CD4-positive, alpha-beta T cell treated with Interleukin-12 subunit alpha and Interleukin-12 subunit beta, for 1 hour (primary cell): ENCODE results near the gene CLTCL1.
"Not testable (repeated sequence)": the region's sequence is repeated elsewhere in the genome, so short reads cannot be mapped to it uniquely, and the experiment has no call there.

Experiments
- DNase-seq: peaks from one replicate; pipeline ENCODE4 v3.0.0-alpha.2; 2020

The CLTCL1 gene

DNA sequence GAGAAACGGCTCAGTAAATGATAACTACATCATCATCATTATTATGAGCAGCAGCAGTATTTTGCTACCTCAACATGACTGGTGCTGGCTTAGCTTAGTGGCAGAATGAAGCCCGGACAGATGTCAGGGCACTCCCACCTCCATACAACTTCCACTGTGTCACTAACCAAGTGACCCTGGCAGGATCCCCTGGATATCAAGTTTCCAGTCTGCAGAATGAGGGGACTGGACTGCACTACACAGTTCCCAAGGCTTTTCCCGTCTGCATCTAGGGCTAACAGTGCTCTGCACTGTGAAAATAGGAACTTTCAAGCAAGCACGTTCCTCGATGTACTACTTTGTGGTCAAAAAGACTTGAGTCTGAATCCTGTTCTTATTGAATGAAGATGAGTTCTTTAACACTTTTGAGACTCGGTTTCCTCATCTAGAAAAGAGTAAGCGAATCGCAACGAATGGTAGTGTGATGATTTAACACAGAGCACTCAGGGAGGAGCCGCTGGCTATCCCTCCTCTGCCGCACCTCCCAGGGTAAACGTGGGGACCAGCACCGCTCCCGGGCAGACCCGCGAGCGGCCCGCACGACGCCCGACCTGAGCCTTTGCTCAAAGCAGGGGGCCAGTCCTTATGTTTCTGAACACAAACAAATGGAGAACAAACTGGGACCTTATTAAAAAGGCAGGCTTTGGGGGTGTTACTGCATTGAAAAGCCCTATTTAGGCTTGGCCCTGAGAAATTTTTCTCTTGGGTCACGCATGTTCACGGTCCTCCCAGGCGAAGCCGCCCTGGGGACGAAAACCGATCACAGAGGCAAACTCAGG lies 910 bp downstream of the CLTCL1 start:
- DNase-seq: peak; percentile 1

DNA sequence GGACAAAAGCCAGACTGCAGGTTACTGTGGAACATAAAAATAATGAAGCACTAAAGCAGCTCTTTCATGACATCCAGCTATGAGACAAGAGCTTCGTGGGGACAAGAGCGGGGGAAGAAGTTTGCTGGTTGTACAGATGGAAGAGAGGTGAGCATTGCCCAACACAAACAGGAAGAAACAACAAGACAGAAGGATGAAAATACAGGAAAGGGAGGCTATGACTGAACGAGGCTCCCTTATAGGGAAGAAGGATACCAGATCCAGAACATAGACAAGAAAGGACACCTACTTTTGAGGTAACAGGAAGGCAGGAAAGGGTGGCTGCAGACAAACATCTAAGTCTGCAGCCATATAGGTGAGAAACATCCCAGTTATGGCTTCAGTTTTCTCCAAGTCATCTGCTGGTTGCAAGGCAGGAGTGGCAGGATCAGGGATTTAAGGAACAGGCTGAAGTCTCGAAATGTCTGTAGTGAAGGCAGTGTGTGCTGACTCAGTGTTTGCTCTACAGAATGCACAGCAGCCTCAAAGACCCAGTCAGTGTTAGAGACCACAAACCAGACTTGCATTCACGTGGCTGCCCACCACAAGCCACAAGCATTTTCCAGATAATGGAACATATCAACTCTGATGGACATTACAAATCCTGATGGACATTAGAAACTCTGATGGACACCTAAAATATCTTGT lies 1.9 kb downstream of the CLTCL1 start:
- peak; percentile 14 for DNase-seq

DNA sequence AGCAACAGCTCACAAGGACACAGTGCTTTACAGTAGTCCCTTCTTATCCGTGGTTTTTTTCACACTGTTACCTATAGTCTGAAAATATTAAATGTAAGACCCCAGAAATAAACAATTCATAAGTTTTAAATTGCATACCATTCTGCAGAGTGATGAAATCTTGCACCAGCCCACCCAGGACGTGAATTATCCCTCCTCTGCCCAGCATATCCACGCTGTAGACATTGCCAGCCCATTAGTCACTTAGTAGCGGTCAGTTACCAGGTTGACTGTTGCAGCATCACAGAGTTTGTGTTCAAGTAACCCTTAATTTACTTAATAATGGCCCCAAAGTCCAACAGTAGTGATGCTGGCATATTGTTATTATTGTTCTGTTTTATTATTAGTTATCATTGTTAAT lies 3.6 kb downstream of the CLTCL1 start:
- DNase-seq: no peak

DNA sequence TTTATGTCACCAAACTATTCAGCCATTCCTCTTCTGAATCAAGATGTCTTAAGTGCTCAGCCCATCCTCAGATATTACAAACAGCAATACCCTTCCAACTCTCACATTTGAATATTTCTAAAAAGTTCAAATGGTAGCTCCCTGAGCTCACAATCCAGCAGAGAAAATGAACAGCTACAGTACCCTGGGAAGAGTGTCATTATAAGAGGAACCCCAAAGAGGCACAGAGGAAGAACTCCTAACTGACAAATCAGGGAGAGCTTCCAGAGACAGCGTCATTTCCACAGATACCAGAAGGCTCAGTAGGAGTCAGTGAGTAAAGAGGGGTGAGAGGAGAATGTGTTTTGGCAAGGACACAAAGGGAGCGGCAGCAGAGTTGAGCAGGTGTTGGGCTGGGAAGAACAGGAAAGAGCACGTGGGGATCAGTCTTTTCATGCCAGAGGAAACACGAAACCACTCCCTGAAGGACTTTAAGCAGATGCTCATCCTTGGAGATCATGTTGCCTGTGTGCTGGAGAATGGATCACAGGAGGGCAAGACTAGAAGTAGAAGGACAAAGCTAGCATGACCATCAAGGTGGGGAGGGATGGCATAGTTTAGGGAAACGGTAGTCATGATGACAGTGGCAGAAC lies 4.3 kb downstream of the CLTCL1 start:
- no peak for DNase-seq

DNA sequence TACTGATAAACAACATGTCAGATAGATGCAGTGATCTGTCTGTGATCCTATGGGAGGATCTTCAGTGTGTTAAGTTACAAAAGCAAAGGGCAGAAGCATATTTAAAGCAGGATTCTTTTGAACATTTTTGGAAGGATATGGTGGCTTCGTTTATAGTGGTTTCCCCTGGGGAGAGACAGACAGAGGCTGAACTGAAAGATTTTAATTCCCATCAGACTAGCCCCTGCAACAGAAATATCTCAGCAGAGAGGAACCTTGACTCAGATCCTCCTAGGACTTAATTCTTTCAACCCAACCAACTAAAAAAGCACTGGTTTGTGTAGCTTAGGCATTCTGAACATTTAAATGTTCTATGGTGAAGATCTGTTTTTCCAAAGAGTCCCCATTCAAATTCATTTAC lies 5.7 kb downstream of the CLTCL1 start:
- DNase-seq: no peak

DNA sequence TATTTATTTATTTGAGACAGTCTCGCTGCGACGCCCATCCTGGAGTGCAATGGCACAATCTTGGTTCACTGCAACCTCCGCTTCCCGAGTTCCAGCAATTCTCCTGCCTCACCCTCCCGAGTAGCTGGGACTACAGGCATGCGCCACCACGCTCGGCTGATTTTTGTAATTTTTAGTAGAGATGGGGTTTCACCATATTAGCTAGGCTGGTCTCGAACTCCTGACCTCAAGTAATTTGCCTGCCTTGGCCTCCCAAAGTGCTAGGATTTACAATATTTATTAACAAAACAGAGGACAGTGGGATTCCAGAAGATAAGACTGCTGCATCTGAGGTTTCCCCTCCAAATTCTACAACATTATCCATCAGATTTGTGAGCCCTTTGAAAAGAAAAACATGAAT lies 12.4 kb downstream of the CLTCL1 start:
- DNase-seq: not testable (repeated sequence)

DNA sequence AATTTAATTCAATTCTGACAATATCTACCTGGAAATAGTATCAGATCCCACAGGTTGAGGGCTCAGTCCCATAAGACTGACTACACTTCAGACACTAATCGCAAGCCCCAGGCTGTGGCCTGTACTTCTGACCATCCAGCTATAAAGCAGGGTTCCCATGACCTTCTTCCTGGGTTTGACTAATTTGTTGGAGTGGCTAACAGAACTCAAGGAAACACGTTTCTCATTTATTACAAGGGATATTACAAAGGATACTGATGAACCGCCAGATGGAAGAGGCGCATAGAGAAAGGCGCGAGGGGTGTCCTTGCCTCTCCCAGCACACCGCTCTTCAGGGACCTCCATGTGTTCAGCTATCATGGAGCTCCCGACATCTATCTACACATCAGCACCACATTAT lies 13.7 kb downstream of the CLTCL1 start:
- no peak for DNase-seq

DNA sequence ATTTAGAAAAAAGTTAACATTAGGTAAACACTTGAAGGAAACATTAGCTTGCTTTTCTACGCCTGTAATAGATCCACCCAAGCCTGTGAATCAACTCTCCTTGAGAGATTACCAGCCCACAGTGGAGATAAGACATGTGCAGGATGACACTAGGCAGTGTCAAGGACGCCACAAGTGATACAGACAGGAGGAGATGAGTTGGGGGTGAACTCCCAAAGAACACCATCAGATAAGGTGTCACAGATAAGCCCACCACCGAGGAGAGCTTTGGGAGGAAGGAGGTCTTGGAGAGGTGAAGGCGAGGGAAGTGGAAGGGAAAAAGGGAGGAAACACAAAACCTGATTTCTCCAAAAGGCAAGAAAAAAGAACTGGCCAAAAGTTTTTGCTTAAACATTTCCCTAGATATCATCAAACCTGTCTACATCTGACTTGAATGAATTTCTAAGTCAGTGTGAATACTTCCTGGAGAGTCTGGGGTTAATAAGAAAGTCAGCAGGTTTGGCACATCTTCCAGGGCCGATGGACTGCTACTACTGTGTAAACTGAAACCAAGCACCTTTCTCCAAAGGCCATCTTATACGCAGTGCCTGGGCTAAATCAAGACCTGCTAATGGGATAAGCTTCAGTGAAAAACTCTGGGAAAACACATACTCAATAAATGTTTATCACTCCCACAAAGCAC lies 15.5 kb downstream of the CLTCL1 start:
- no peak for DNase-seq

DNA sequence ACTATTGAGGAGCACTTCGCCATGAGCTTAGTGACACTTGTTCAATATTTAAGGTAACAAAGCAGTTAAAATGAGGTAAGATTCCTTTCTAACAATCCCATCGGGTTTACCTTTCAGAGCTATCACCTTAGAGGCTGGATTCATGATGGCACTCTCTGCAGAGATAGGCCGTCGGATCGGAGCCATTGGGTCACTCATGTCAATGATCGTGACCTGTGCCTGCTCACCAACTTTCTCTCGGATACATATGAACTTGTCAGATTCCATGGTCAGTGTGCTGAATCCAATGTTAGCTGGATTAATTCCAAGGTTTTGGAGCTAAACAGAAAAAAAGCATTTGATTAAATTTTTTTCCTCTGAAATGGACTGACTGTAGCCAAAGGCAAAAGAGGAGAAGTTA lies 16.0 kb downstream of the CLTCL1 start:
- DNase-seq: no peak

DNA sequence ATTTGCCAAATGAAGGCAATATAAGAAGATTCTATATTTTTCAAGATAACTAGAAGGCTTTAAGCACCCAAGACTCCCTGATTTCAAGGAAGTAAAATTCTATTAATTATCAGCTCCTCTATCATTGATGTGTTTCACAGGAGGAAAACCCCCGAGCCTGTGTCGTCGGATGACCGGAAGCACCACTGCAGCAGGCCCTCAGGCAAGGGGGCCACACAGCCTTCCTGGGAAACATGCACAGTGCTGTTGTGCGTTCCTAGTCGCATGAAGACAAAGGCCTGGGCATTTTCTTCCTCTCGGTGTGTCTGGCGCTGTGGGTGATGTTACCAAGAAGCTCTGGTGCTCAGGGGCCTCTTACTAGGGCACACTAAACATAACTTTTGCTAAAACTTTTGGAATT lies 16.4 kb downstream of the CLTCL1 start:
- no peak for DNase-seq

DNA sequence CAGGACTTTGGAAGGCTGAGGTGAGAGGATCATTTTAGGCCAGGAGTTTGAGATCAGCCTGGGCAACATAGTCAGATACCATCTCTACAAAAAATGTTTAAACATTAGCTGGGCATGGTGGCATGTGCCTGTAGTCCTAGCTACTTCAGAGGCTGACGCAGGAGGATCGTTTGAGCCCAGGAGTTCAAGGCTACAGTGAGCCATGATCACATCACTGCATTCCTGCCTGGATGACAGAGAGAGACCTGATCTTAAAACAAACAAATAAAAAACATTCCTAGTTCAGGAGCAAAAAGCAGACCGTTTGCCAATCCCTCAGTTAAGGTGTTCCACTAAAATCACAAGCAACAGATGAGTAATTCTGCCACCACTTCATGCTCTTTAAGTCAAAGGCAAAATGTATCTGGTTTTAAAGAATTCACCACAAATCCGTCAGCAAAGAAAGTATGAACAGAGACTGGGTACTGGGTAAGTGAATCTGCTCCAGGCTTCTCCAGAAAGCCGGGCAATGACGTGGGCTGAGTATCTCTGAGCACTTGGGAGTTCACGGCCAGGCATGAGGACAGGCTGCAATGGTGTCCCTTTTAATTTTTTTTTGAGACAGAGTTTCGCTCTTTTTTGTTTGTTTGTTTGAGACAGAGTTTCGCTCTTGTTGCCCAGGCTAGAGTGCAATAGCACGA lies 19.5 kb downstream of the CLTCL1 start:
- no peak for DNase-seq

DNA sequence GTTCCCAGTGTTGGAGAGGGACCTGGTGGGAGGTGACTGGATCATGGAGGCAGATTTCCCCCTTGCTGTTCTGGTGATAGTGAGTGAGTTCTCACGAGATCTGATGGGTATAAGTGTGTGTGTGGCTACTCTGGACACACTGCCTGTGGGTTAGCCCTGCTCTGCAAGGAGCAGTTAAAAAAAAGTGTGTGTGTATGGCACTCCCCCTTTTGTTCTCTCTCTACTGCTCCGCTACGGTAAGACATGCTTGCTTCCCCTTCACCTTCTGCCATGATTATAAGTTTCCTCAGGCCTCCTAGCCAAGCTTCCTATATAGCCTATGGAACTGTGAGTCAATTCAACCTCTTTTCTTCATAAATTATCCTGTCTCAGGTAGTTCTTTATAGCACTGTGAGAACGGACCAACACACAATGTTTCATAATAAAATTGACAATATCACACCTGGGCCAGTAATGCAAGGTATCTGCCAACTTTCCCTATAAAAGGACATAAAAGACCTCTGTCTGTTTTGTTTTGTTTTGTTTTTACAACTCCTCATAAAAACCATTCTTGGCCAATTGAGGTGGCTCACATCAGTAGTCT lies 20.2 kb downstream of the CLTCL1 start:
- DNase-seq: no peak

DNA sequence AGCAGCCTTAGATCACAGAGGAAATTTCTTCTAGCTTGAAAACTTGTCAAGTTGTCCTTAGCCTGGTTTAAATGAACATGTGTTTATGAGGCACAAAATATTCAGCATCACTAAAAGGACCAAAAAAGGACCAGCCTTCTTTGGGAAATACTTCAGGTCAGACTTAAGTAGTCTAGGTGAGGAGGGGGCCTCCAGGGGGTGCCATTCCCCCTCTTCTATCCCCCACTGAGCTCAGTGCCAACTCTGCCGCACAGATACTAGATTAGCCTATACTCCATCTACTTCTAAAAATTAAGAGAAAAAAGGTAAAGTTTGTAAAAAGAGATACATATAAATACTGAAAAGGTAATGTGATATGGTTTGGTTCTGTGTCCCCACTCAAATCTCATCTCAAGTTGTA lies 20.6 kb downstream of the CLTCL1 start:
- DNase-seq: no peak

DNA sequence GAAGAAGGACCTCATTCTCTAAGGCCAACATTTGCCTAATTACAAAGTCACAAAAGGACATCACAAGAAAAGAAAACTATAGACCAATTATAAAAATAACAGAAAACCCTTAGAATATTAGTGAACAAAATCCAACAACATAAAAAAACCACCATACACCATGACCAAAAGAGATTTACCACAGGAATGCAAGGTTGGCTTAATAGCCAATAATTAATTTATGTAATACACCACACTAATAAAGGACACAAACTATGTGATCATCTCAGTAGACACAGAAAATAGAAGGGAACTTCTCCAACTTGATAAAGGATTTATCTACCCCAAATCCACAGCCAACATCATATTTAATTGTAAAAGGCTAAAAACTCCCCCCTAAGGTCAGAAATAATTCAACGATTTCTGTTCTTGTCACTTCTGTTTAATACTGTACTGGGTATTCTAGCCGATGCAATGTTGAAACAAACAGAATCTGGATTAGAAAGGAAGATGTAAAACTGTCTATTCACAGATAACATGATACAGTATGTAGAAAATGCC lies 24.9 kb downstream of the CLTCL1 start:
- no peak for DNase-seq

DNA sequence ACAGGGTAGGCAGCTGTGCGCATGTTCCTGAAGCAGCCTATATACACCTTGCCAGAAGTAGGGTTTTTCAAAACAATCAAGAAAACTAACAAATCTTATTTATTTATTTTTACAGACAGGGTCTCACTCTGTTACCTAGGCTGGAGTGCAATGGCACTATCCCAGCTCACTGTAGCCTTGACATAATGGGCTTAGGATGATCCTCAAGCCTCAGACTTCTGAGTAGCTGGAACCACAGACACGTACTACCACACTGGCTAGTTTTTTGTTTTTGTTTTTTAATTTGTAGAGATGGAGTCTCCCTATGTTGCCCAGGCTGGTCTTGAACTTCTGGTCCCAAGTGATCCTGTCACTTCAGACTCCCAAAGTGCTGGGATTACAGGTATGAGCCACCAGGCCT lies 25.7 kb downstream of the CLTCL1 start:
- DNase-seq: no peak

DNA sequence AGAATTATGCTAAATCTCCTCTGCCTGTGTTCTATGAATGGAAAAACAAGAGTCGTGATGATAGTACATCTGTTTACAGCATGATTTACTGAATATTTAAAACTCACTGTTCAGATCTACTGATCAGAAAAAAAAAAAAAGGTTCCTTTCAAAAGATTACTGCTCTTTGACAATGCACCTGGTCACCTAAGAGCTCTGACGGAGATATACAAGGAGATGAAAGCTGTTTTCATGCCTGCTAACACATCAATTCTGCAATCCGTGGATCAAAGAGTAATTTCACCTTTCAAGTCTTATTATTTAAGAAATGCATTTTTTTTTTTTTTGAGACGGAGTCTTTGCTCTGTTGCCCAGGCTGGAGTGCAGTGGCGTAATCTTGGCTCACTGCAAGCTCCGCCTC lies 30.7 kb downstream of the CLTCL1 start:
- DNase-seq: no peak

DNA sequence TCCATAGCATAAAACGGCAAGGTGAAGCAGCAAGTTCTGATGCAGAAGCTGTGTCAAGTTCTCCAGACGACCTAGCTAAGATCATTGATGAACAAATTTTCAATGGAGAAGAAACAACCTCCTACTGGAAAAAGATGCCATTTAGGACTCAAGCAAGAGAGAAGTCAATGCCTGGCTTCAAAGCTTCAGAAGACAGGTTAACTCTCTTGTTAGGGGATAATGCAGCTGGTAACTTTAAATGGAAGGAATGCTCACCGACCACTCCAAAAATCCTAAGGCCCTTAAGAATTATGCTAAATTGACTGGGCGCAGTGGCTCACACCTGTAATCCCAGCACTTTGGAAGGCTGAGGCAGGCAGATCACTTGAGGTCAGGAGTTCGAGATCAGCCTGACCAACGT lies 31.3 kb downstream of the CLTCL1 start:
- no peak for DNase-seq

DNA sequence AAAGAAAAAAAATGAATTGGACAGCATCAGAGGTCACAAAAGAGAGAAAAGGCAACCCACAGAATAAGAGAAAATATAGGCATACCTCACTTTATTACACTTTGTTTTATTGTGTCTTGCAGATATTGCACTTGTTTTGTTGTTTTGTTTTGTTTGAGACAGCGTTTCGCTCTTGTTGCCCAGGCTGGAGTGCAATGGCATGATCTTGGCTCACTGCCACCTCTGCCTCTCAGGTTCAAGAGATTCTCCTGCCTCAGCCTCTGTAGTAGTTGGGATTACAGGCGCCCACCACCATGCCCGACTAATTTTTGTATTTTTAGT lies 32.6 kb downstream of the CLTCL1 start:
- not testable (repeated sequence) for DNase-seq

DNA sequence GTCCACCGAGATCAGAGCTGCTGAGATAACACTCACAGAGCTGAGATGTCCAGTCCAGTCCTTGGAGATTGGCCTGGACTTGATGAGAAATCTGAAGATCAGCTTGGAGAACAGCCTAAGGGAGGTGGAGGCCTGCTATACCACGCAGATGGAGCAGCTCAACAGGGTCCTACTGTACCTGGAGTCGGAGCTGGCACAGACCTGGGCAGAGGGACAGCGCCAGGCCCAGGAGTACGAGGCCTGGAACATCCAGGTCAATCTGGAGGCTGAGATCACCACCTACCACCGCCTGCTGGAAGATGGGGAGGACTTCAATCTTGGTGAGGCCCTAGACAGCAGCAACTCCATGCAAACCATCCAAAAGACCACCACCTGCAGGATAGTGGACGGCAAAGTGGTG lies 33.1 kb downstream of the CLTCL1 start:
- no peak for DNase-seq

DNA sequence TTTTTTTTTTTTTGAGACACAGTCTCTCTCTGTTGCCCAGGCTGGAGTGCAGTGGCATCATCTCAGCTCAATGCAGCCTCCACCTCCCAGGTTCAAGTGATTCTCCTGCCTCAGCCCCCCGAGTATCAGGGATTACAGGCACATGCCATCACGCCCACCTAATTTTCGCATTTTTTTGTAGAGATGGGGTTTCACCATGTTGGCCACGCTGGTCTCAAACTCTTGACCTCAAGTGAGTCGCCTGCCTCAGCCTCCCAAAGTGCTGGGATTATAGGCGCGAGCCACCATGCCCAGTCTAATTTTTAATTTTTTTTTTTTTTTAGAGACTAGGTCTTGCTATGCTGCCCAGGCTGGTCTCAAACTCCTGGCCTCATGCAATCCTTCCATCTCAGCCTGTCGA lies 35.2 kb downstream of the CLTCL1 start:
- DNase-seq: not testable (repeated sequence)

DNA sequence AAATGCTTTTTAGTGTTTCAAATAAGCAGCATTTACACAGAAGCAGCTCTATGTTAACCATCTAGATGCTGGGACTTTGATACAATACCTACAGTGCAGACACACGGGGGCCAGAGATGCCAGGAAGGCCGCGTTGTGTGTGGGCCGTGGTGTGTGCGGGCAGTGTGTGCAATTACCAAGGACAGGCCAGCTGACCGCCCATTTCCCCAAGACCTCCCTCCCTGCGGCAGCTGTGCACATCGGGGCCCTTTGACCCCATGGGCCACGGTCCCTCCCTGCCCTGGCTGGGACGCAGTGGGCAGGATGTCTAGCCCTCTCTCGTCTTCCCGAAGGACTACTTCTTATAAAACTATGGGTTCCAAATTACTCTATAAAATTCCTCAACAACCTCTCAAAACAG lies 38.4 kb downstream of the CLTCL1 start:
- DNase-seq: no peak

DNA sequence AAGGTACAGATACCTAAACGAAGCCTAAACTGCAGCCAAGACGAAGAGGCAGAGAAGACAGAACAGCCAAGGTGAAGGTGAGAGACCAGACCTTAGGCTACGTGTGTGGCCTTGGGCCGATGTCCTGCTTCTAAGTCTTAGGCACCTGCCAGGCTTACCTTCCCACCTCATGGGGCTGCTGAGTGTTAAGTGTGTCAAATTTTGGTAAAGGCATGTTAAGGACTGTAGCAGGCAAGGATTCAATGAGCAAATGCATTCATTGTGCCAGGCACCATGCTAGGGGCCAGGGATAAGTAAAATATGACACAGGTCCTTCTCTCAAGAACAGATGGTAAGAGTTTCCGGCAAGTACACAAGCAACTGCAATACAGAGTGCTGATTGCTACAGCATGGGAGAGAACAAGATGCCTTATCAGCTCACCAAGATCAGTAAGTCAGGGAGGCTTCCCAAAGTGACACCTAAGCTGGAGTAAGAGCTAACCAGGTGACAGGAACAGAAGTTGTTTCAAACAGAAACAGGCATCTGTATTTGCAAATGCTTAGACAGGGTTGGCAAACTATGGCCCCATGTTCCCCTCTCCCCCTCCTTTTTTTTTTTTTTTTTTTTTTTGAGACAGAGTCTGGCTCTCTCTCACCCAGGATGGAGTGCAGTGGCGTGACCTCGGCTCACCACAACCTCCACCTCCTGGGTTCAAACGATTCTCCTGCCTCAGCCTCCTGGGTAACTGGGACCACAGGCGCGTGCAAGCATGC lies 46.7 kb downstream of the CLTCL1 start:
- DNase-seq: no peak
